ENCODE measurements around the gene CD99L2.

Gene CD99L2

DNA sequence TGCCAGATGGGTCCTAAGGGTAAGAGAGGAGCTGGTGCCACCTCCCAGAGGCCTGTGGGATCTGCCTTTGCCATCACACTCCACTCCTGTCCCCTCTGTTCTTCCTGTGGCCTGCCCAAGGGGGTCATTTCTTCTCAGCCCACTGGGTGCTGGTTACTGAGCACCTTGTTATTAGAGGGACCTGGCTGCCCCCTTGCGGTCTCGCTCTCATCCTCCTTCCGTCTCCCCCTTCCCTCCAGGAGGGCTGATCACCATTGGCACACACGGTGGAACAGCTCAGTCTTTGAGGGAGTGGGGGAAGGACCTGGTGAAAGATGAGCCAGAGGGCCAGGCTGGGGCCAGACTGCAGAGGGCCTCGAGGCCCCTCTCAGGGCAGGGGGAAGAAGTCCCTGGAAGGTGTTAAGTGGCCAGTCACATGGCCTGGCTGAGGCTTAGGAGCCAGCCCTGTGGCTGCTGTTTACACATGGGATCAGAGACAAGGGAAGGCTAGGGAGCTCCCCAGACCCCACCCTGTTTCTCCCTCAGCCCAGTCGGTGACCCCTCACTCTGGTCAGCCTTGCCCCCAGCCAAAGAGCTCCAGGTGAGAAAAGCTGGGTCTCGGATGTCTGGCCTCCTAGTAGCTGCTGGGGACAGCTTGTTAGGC, 137.2 kb downstream of the CD99L2 start:
- DNase-seq: no peak

DNA sequence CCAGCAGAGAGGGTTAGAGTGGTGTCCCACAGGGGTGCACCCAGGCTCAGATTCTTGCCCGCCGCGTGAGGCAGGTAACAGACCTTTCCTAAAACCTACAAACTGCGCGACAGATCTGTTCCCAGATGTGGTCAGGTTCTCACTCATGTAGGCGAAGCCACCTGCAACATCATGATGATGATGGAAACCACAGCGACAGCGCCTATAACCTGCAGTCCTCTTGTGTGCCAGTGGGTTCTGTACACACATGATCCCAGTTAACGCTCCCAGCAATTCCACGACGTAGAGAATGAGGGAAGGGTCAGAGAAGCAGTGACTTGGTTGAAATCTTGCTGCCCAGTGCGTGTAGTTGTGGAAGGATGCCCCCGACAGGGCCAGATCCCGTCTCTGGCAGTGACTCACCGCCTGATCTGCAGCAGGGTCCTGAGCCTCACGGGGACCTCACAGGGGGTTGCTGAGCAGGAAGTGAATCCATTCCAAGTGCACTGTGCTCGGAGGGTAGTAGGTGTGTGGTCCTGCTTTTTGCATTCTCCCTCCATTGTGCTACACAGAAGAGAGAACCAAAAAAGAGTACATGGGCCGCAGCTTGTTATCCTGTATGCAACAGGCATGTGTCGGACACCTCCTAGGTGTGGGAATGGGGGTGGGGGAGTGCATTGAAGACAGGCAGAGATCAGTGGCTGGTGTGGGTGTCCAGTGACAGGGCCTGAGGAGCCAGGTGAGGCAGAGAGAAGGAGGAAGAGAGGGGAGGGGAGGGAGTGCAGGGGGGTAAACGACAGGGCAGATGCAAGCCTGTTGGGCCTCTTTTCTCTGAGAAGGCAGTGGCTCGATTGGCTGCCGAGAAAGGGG, 138.7 kb downstream of the CD99L2 start:
- DNase-seq: no peak

DNA sequence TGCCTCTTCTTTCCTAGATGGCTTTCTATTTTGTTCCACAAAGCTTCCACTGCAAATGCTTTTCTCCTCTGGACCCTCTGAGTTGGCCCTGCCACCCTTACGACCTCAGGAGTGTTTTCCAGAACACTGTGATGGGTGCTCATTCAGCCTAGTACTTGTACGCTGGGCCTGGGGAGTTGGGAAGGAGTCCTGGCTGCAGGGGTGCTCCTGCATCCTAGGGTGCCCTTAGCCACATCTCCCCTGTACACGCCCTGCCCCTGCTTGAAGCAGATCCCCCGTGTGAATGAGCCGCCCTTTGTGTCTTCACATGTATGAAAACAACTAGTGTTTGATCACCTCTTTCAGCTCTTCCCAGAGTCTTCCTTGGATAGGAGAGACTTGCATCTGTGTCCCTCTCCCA, 141.1 kb downstream of the CD99L2 start:
- DNase-seq: no peak

DNA sequence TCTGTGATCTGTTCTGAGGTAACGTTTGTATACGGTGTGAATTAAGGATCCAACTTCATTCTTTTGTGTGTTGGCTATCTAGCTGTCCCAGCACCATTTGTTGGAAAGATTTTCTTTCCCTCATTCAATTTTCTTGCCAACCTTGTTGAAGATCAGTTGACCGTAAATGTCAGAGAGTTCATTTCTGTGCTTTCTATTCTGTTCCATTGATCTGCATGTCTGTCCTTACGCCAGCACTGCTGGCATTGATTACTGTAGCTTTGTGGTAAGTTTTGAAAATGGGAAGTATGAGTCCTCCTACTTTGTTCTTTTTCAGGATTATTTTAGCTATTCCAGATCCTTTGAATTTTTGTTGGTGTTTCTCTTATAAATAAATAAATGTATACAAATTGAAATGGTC, 144.5 kb downstream of the CD99L2 start:
- no peak for DNase-seq

DNA sequence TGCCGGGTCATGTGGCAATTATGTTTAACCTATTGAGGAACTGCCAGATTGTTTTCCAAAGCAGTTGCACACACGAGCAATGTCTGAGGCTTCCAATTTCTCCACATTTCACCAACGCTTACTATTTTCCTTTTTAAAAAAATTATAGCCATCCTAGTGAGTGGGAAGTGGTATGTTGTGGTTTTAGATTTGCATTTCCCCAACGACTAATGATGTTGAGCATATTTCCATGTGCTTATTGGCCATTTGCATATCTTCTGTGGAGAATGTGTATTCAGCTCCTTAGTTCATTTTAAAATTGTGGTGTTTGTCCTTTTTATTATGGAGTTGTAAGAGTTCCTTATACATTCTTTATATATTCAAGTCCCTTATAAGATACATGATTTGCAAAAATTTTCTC, 145.1 kb downstream of the CD99L2 start:
- DNase-seq: no peak

DNA sequence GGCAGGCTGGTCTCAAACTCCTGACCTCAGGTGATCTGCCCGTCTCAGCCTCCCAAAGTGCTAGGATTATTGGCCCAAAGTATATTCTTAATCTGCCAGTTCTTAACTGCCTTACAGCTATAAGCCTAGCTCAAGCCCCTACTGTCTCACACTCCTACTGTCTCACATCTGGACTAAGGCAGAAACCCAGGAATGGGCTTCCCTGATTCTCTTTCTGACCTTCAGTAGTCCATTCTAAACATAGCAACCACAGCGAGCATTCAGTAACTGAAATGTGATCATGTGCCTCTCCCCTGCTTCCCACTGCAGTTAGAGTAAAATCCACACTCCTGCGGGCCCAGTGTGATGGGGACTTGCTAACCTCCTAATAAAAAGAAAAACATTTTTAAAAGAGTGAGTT, 146.3 kb downstream of the CD99L2 start:
- no peak for DNase-seq

DNA sequence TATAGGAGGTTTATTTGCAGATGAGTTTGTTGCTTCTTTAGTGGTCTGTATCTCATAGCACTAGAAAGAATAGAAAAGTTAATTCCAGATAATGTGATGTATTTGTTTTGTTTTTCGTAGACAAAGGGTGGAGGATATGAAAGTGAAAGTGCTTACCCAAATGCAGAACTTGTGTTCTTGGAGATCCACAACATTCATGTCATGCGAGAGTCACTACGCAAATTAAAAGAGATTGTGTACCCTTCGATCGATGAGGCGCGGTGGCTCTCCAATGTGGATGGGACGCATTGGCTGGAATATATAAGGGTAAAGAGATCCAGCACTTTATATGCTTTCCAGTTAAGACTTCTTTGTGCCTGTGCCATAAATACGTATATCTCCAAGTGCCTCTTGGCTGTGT, 162.0 kb downstream of the CD99L2 start:
- no peak for DNase-seq

DNA sequence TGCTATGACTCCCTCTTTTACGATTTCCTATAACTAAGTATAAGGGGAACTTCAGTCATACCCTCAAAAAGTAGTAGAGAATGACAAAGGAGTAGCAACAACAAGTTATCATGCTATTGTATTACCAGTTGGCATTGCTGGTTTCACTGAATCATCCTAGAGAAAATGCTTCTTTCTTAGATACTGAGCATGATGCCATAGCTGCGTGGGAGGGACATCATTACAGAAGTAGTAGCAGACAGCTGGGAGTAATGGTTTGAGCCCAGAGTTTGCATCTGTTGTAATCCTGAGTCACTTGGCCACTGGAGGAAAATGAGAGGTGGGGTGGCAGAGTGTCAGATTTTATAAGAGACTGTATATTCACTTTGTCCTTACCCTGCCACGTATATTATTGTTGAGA, 166.7 kb downstream of the CD99L2 start:
- DNase-seq: no peak

DNA sequence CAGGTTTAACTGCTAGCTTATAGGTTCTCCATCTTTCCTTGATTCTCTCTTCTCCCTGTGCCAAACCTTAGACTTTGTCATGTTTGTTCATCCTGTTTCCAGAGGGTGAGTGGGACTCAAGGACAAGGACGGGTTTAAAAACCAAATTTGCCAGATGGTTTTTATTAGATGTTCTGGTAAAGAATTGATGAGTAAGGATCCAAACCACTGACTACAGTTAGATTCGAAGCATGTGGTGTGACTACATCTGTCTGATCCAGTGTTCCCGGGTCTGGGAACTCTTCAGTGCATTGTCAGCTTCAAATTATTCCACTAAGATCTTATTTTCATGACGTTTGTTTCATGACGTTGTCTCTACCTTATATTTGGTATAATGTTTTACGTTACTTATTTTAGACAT, 167.7 kb downstream of the CD99L2 start:
- DNase-seq: no peak

DNA sequence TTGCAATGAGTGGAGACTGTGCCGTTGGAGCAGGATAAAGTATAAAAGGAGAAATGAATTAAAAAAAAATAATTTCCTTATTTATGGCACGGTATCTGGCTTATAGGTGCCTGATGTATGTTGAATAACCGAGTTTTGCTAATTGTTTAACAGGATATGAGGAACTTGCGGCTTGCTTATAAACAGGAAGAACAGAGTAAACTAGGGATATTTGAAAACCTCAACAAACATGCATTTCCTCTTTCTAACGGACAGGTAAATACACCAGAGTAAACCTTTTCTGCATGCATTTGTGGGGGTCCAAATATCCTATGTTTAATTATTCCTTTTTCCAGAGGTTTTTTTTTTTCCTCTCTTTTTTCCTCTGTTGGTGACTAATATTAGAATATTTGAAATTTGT, 168.5 kb downstream of the CD99L2 start:
- DNase-seq: no peak

DNA sequence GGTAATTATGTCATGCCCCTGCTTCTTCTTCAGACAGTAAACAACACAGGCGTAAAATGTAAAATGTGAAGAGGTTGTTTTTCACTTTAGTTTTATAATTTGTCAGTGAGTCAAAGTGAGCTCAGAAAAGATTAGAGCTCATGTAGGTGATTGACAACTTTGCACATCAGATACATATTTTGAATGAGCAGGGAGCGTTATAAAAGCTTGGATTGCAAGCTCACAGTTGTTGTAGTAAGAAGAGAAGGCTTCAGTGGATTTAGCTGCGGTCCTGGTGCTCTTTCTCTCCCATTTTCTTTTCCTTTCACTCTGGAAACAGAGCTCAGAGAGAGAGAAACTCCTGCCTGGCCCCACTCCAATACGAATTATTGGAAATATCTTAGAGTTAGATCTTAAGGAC, 178.8 kb downstream of the CD99L2 start:
- DNase-seq: no peak
